Peyer's patch (tissue), 4 donors: ENCODE results near the gene PACRG.

ENCODE experiments used
- CTCF ChIP-seq, 6 experiments: fragments of 450-650 bp in 4 of 6; fragments of 200-600 bp in 2 of 6; sonication (generic) in 1 of 6; IDR thresholded peaks; one replicate each; pipeline ENCODE4 v1.5.1; 2017 to 2019; ENCODE audit warnings: antibody characterized with exemption in 6 of 6, mild to moderate bottlenecking in 3 of 6, moderate library complexity in 1 of 6
- POLR2A ChIP-seq, 2 donors: fragments of 450-650 bp; IDR thresholded peaks; one replicate each; pipeline ENCODE4 v1.5.1; 2017; ENCODE audit warnings: antibody characterized with exemption in 2 of 2, mild to moderate bottlenecking in 2 of 2, moderate library complexity in 2 of 2

GRCh38 chr6:162770955-162771354, 43.2 kb downstream of the PACRG start:
- TF ChIP-seq POLR2A (IDR thresholded peaks at IDR 0.05) (no peak), CTCF (IDR thresholded peaks at IDR 0.05) (no peak)
